KMS-11 (cell line): ENCODE results near the gene FAAP100.

Experiments
- H2AFZ ChIP-seq: fragments of 200-600 bp; sonication (generic); 2 replicates; pipeline ENCODE4 v1.6.1; 2016; ENCODE audit warnings: antibody characterized with exemption, mixed run types, low read depth
- H3K27ac ChIP-seq: fragments of 200-600 bp; sonication (generic); 2 replicates; pipeline ENCODE4 v1.6.1; 2016; ENCODE audit warnings: mild to moderate bottlenecking, mixed run types
- H3K27me3 ChIP-seq: fragments of 200-600 bp; sonication (generic); 2 replicates; pipeline ENCODE4 v1.6.1; 2017; ENCODE audit warnings: mild to moderate bottlenecking, low read depth, mixed run types, moderate library complexity; ENCODE audit not compliant: insufficient read depth
- H3K36me3 ChIP-seq: fragments of 200-600 bp; sonication (generic); 2 replicates; pipeline ENCODE4 v1.6.1; 2017; ENCODE audit warnings: mild to moderate bottlenecking, mixed run types; ENCODE audit not compliant: insufficient read depth
- H3K4me1 ChIP-seq: fragments of 200-600 bp; sonication (generic); 2 replicates; pipeline ENCODE4 v1.6.1; 2016; ENCODE audit warnings: mild to moderate bottlenecking, low read depth, mixed run types; ENCODE audit not compliant: poor library complexity, severe bottlenecking
- H3K4me2 ChIP-seq: fragments of 200-600 bp; sonication (generic); 2 replicates; pipeline ENCODE4 v1.7.0; 2016; ENCODE audit warnings: mild to moderate bottlenecking, mixed run types
- H3K4me3 ChIP-seq: fragments of 200-600 bp; sonication (generic); IDR thresholded peaks from 2 replicates; pipeline ENCODE4 v1.6.1; 2017; ENCODE audit warnings: low read depth, low read length, mixed read lengths; ENCODE audit not compliant: insufficient read depth
- H3K79me2 ChIP-seq: fragments of 200-600 bp; sonication (generic); 2 replicates; pipeline ENCODE4 v1.6.1; 2016; ENCODE audit warnings: low read depth, mixed run types; ENCODE audit not compliant: insufficient read depth
- H3K9ac ChIP-seq: fragments of 200-600 bp; sonication (generic); 2 replicates; pipeline ENCODE4 v1.6.1; 2016; ENCODE audit warnings: mild to moderate bottlenecking, mixed run types
- H4K20me1 ChIP-seq: fragments of 200-600 bp; sonication (generic); 2 replicates; pipeline ENCODE4 v1.6.1; 2016; ENCODE audit warnings: mild to moderate bottlenecking, mixed run types; ENCODE audit not compliant: insufficient read depth
- TF ChIP-seq, protein P1 (sequence below): fragments of 200-600 bp; sonication (generic); conservative IDR thresholded peaks from 2 replicates; pipeline ENCODE4 v1.6.1; 2017; ENCODE audit warnings: low read depth, mild to moderate bottlenecking, antibody characterized with exemption, low read length, moderate library complexity, mixed read lengths

The FAAP100 gene

DNA sequence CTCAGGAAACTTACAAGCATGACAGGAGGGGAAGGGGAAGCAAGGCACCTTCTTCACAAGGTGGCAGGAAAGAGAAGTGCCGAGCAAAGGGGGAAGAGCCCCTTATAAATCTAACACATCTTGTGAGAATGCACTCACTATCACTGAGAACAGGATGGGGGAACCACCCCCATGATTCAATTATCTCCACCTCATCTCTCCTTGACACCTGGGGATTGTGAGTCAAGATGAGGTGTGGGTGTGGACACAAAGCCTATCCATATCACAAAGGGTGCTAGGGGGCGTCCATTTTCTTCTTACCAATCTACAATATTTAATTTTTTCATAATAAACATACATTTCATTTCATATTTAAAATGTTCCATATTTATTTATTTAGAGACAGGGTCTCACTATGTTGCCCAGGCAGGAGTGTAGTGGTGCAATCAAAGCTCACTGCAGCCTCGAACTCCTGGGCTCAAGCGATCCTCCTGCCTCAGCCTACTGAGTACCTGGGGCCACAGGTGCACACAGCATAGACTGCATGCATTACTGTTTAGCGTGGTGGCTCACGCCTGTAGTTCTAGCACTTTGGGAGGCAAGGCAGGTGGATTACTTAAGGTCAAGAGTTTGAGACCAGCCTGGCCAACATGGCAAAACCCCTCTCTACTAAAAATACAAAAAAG, 26.5 kb upstream of the FAAP100 start:
- TF ChIP-seq, protein P1, sequence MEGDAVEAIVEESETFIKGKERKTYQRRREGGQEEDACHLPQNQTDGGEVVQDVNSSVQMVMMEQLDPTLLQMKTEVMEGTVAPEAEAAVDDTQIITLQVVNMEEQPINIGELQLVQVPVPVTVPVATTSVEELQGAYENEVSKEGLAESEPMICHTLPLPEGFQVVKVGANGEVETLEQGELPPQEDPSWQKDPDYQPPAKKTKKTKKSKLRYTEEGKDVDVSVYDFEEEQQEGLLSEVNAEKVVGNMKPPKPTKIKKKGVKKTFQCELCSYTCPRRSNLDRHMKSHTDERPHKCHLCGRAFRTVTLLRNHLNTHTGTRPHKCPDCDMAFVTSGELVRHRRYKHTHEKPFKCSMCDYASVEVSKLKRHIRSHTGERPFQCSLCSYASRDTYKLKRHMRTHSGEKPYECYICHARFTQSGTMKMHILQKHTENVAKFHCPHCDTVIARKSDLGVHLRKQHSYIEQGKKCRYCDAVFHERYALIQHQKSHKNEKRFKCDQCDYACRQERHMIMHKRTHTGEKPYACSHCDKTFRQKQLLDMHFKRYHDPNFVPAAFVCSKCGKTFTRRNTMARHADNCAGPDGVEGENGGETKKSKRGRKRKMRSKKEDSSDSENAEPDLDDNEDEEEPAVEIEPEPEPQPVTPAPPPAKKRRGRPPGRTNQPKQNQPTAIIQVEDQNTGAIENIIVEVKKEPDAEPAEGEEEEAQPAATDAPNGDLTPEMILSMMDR, result no peak
- Histone ChIP-seq H3K27ac (no peak overlapping the region), H3K79me2 (no peaks in the 10 kb centered on the region), H3K4me2 (no peak overlapping the region), H3K4me3 (no peak overlapping the region), H3K36me3 (peaks cover 4% of the 10 kb centered on the region; the same call in 1 of the 2 replicates), H4K20me1 (no peaks in the 10 kb centered on the region), H2AFZ (no peak overlapping the region), H3K27me3 (no peaks in the 10 kb centered on the region), H3K4me1 (no peaks in the 10 kb centered on the region), H3K9ac (no peak overlapping the region)

DNA sequence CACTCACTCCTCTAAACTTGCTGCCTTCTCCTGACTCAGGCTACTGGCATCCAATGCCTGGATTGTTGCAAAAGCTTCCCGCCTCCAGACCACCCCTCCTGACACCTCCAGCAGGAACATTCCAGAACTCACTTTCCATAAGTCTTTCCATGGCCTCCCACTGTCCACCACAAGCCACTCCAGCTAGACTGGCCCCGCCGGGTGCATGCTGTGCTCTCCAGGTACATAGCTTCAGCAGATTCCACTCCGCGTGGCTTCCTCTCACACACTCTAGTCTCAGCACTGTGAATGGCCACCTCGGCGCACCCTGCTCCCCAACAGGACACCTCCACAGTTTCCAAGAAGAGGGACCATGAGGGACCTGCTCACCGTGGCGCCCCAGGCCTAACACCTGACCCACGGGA, 25.9 kb upstream of the FAAP100 start:
- Histone ChIP-seq H3K4me3 (no peak overlapping the region), H3K9ac (no peak overlapping the region), H3K4me1 (no peaks in the 10 kb centered on the region), H2AFZ (no peak overlapping the region), H3K4me2 (no peak overlapping the region), H3K27ac (no peak overlapping the region), H3K36me3 (peaks cover 7% of the 10 kb centered on the region; the same call in 1 of the 2 replicates), H3K79me2 (no peaks in the 10 kb centered on the region), H4K20me1 (no peaks in the 10 kb centered on the region), H3K27me3 (no peaks in the 10 kb centered on the region)
- TF ChIP-seq, protein P1, result no peak

DNA sequence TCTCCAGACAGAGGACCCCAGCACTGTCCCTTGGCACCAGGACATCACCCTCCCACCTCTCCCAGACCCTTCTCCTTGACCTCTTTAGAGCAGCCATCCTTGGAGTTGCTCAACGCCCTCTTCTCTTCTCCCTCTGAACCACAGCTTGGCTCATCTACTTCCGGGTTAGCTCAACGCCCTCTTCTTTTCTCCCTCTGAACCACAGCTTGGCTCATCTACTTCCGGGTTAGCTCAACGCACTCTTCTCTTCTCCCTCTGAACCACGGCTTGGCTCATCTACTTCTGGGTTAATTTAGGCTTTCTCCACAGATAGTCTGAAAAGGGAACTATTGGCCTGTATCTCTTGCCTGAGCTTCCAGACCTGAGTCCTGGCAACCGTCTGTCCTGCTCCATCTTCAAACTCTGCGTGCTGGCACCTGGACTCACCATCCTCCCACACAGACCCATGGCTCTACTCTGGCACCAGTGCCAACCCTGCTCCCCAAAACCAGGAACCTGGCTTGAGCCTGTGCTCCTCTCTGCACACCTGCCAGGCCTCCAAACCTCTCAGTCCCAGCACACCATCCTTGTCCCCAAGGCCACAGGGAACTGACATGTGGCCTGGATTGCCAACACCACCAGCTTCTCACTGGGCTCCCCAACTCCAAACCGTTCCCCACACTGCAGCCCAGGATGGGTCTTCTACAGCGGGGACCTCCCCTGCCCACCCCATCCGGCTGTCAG, 25.3 kb upstream of the FAAP100 start:
- TF ChIP-seq, protein P1, result no peak
- Histone ChIP-seq H3K9ac (no peak overlapping the region), H4K20me1 (no peaks in the 10 kb centered on the region), H3K4me3 (no peak overlapping the region), H3K79me2 (no peaks in the 10 kb centered on the region), H3K4me2 (no peak overlapping the region), H3K27ac (no peak overlapping the region), H3K36me3 (peaks cover 6% of the 10 kb centered on the region; the same call in 1 of the 2 replicates), H3K4me1 (peaks cover under 1% of the 10 kb centered on the region), H3K27me3 (no peaks in the 10 kb centered on the region), H2AFZ (no peak overlapping the region)

GRCh38 chr17:81576621-81577277, 24.6 kb upstream of the FAAP100 start:
- no peaks in the 10 kb centered on the region for H4K20me1 ChIP-seq
- TF ChIP-seq, protein P1, result no peak
- H3K4me1 ChIP-seq, result peaks cover 4% of the 10 kb centered on the region
- H3K4me2 ChIP-seq, result no peak overlapping the region
- H3K27ac ChIP-seq, result no peak overlapping the region
- H2AFZ ChIP-seq, result no peak overlapping the region
- H3K4me3 ChIP-seq, result no peak overlapping the region
- no peaks in the 10 kb centered on the region for H3K27me3 ChIP-seq
- no peak overlapping the region for H3K9ac ChIP-seq
- peaks cover 6% of the 10 kb centered on the region; the same call in 1 of the 2 replicates for H3K36me3 ChIP-seq
- no peaks in the 10 kb centered on the region for H3K79me2 ChIP-seq
